DND-41 (cell line): Measurements from ENCODE around the gene SPRY2.

Experiments
- CTCF ChIP-seq: IDR thresholded peaks from 2 replicates; pipeline ENCODE4 v1.5.1; 2012; ENCODE audit warnings: borderline replicate concordance, low read length, moderate library complexity, mild to moderate bottlenecking; ENCODE audit not compliant: poor library complexity, severe bottlenecking; ENCODE audit errors: extremely low read depth
- EZH2 ChIP-seq: IDR thresholded peaks from 3 replicates; pipeline ENCODE4 v1.6.1; 2012; ENCODE audit warnings: borderline replicate concordance, low read depth, mild to moderate bottlenecking, moderate library complexity, low read length, inconsistent platforms; ENCODE audit not compliant: severe bottlenecking

DNA sequence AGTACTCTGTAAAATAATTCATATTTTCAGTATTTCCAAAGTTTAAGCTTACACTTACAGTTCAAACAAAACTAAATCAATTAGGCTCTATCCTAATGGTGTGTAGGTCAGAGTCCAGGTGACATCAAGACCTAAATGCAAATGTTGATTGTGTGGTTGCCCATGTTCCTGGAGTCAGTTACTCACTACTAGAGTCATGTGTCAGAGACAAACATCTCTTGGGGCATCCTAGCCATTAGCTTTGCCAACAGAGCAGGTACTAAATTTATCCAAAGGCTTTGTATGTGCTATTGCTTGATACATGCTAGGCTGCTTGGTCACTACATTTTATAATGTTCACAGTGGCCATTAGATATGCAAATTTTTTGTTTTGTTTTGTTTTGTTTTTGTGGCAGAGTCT, 11.7 kb downstream of the SPRY2 start:
- TF ChIP-seq EZH2 (no peak), CTCF (no peak)
